ENCODE measurements around the gene FAM186B. TPM values are rescaled to one million over a fixed set of nuclear protein-coding genes. Genes with fewer than 3 reads are reported as not detected.

Gene FAM186B
- total and polyA plus RNA-seq, 8 donors: 0.18 to 7.0 (median 0.27) TPM; not detected in 4

DNA sequence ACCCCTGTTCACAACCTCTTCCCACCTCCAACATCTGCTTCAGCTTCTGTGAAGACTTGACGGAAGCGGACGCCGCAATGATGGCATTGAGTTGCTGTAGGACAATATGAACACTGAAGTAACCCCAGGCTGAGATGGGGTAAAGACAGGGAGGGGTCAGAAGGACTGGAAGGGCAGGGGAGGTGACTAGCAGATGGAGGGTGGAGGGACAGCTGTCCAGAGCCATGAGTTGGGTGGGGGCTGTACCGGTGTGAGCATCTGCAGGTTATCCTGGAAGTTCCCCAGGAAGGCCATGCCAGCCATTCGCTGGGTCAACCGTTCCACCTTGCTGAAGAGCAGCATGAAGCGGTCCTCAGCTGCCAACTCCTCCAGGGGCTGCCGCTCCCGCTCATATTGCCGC lies 44.0 kb upstream of the FAM186B start:
- Histone ChIP-seq H3K27ac (peak overlapping the region in 1 of 5 donors; percentile 47), H3K9me3 (no peaks in the 10 kb centered on the region), H3K4me3 (no peak overlapping the region), H3K27me3 (no peaks in the 10 kb centered on the region), H3K4me1 (peaks cover 8 to 32% (median 28%) of the 10 kb centered on the region in 4 donors), H3K36me3 (peaks cover 28 to 93% (median 86%) of the 10 kb centered on the region in 4 donors)
- 91 to 98% (median 97%) methylated on average over 11 of the region's 11 CpGs for WGBS, 5 donors
- TF ChIP-seq POLR2A (IDR thresholded peaks at IDR 0.05): no peak
- TF ChIP-seq, protein P1, sequence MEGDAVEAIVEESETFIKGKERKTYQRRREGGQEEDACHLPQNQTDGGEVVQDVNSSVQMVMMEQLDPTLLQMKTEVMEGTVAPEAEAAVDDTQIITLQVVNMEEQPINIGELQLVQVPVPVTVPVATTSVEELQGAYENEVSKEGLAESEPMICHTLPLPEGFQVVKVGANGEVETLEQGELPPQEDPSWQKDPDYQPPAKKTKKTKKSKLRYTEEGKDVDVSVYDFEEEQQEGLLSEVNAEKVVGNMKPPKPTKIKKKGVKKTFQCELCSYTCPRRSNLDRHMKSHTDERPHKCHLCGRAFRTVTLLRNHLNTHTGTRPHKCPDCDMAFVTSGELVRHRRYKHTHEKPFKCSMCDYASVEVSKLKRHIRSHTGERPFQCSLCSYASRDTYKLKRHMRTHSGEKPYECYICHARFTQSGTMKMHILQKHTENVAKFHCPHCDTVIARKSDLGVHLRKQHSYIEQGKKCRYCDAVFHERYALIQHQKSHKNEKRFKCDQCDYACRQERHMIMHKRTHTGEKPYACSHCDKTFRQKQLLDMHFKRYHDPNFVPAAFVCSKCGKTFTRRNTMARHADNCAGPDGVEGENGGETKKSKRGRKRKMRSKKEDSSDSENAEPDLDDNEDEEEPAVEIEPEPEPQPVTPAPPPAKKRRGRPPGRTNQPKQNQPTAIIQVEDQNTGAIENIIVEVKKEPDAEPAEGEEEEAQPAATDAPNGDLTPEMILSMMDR (IDR thresholded peaks at IDR 0.05): no peak
- TF ChIP-seq POLR2AphosphoS5 (IDR thresholded peaks at IDR 0.05): no peak
- no peak for DNase-seq
- intact Hi-C loops (cut with DNase I; ENCODE audit: low total_unique reads): no loop called here

DNA sequence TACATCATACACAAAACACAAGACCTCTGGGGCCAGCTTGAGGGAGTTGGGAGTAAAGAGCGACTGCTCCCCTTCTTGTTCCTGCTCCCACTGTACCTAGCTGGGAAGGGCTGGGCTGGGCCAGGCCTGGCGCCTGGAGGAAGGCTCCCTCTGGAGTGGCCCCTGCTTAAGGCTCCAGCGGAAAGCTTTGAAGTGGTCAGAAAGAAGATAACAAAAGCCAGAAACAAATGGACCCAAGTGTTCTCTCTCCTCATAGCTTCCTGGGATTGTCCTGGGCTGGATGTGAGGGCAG lies 43.2 kb upstream of the FAM186B start:
- intact Hi-C loops (cut with DNase I; ENCODE audit: low total_unique reads): no loop called here

DNA sequence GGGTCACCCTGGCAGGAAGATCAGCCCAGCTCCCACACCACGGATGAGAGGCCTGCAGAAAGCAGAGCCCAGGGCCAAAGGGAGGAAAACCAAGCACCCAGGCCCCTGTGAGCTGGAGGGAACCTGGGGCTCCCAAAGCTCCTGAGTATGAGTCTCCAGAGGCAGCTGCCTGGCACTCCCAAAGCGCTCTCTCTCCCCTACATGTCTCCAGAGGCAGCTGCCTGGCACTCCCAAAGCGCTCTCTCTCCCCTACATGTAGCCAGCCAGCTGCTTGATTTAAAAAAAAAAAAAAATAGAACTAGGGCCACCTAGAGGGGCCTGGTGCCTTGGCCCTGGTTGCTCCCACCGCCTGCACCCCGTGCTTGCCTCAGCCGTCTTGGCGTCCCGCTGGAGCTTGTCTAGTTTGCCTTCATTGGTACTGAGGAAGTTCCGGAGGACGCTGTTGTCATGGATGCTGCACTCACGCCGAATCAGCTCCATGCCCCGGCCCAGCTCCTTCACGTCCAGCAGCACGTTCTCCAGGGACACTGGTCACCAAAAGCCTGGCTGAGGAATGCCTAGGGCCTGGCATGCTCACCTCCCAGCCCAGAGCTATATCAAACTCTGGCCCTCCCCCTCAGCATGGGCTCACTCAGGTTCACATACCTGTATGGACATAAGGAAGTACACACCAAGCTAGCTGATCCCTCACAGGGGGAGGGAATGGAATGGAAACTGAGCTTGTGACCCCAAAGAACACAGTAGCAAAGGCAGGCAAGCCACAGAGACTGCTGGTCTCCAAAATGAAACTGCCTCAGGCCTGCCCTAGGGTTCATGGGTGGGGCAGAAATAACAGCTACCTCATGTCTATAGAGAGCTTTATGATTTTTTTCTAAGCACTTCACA lies 42.6 kb upstream of the FAM186B start:
- H3K36me3 ChIP-seq: peaks cover 40 to 93% (median 86%) of the 10 kb centered on the region in 4 donors
- TF ChIP-seq EP300 (IDR thresholded peaks at IDR 0.05): no peak
- no peak for TF ChIP-seq POLR2AphosphoS5 (IDR thresholded peaks at IDR 0.05)
- no peak for TF ChIP-seq POLR2A (IDR thresholded peaks at IDR 0.05)
- TF ChIP-seq, protein P1 (IDR thresholded peaks at IDR 0.05): no peak
- H3K27ac ChIP-seq: peak overlapping the region in 4 of 5 donors; percentile 21 to 47 (median 42)
- no peaks in the 10 kb centered on the region for H3K27me3 ChIP-seq
- intact Hi-C loops (cut with DNase I; ENCODE audit: low total_unique reads): no loop called here
- H3K4me3 ChIP-seq: no peak overlapping the region
- H3K4me1 ChIP-seq: peaks cover 8 to 35% (median 32%) of the 10 kb centered on the region in 4 donors
- no peak for DNase-seq
- no peaks in the 10 kb centered on the region for H3K9me3 ChIP-seq
- 72 to 81% (median 73%) methylated on average over 15 of the region's 15 CpGs for WGBS, 5 donors

More for the DNA sequence above, 43.2 kb upstream of the FAM186B start:
- H3K27ac ChIP-seq: peak overlapping the region in 4 of 5 donors; percentile 21 to 47 (median 42)
- TF ChIP-seq, protein P1 (IDR thresholded peaks at IDR 0.05): no peak
- TF ChIP-seq EP300 (IDR thresholded peaks at IDR 0.05): no peak
- TF ChIP-seq POLR2A (IDR thresholded peaks at IDR 0.05): no peak
- TF ChIP-seq POLR2AphosphoS5 (IDR thresholded peaks at IDR 0.05): no peak
- peak in 1 of 2 donors; percentile 69 for DNase-seq
- no peaks in the 10 kb centered on the region for H3K27me3 ChIP-seq
- H3K4me1 ChIP-seq: peaks cover 8 to 35% (median 32%) of the 10 kb centered on the region in 4 donors
- peaks cover 35 to 93% (median 86%) of the 10 kb centered on the region in 4 donors for H3K36me3 ChIP-seq
- 46 to 64% (median 59%) methylated on average over 3 of the region's 3 CpGs for WGBS, 5 donors
- no peak overlapping the region for H3K4me3 ChIP-seq
- no peaks in the 10 kb centered on the region for H3K9me3 ChIP-seq

DNA sequence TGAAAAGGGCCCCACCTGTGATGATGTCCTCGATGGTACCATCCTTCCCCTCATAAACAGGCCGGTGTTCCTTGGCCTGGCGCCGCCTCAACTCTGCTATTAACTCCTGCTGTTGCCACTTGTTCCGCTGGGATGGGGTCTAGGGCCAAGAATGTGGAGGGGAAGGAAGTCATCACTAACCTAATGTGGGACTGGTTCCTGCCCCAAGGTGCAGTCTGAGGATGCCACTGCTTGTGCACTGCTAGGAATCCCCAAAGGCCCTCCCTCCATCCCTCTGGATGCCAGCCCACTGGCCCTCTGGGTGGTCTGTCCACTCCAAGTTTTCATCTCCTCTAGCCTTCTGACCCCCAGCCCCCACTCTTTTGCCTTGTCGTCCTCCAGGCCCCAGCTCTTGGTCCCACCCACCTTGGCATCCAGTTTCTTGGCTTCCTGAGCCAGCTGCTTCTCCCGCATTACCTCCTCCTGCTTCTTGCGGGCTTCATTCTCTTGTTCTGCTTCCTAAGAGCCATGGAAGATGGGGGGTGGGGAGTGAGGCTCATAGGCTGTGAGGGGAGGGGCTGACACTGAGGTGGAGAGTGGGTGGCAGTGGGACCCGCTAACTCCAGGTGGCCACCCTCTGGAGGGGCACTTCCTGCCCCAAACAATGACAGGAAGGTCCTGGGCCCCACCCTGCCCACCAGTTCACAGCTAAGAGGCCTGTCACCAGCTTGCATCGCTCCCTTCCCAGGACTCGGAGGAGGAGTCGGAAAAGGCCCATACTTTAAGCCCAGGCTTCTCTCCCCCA lies 41.6 kb upstream of the FAM186B start:
- H3K36me3 ChIP-seq: peaks cover 38 to 94% (median 90%) of the 10 kb centered on the region in 4 donors
- intact Hi-C loops (cut with DNase I; ENCODE audit: low total_unique reads): no loop called here
- no peaks in the 10 kb centered on the region for H3K27me3 ChIP-seq
- H3K9me3 ChIP-seq: no peaks in the 10 kb centered on the region
- 70 to 79% (median 75%) methylated on average over 12 of the region's 12 CpGs for WGBS, 5 donors
- TF ChIP-seq POLR2A (IDR thresholded peaks at IDR 0.05): no peak
- TF ChIP-seq POLR2AphosphoS5 (IDR thresholded peaks at IDR 0.05): no peak
- no peak for TF ChIP-seq EP300 (IDR thresholded peaks at IDR 0.05)
- TF ChIP-seq, protein P1 (IDR thresholded peaks at IDR 0.05): no peak
- H3K4me3 ChIP-seq: no peak overlapping the region
- DNase-seq: no peak
- H3K4me1 ChIP-seq: peaks cover 8 to 35% (median 32%) of the 10 kb centered on the region in 4 donors
- H3K27ac ChIP-seq: peak overlapping the region in 4 of 5 donors; percentile 20 to 47 (median 42)
